Neutrophil (primary cell): ENCODE data around the gene RGP1.

Source experiments
- H3K27ac ChIP-seq: fragments of 200-600 bp; sonication (generic); 2 replicates; pipeline ENCODE4 v1.5.1; 2016; ENCODE audit warnings: mild to moderate bottlenecking, moderate library complexity
- H3K27me3 ChIP-seq: fragments of 200-600 bp; sonication (generic); 2 replicates; pipeline ENCODE4 v1.6.0; 2016; ENCODE audit warnings: mild to moderate bottlenecking
- H3K36me3 ChIP-seq: fragments of 200-600 bp; sonication (generic); 2 replicates; pipeline ENCODE4 v1.5.1; 2017
- H3K4me1 ChIP-seq, 2 experiments: fragments of 200-600 bp in 1 of 2; sonication (generic) in 1 of 2; 1 replicate in 1 of 2; 2 replicates in 1 of 2; pipeline versions ENCODE4 v1.5.1 to v1.6.1; 2013 to 2016; ENCODE audit warnings: low read depth in 1 of 2, low read length in 1 of 2, mild to moderate bottlenecking in 1 of 2, moderate library complexity in 1 of 2; ENCODE audit not compliant: control insufficient read depth in 1 of 2, insufficient read depth in 1 of 2
- H3K4me3 ChIP-seq, 2 experiments: fragments of 200-600 bp in 1 of 2; sonication (generic) in 1 of 2; 1 replicate in 1 of 2; 2 replicates in 1 of 2; pipeline ENCODE4 v1.5.1; 2013 to 2016; ENCODE audit warnings: low read depth in 1 of 2, low read length in 1 of 2, mild to moderate bottlenecking in 1 of 2, moderate library complexity in 1 of 2
- H3K9me3 ChIP-seq: fragments of 200-600 bp; sonication (generic); 2 replicates; pipeline ENCODE4 v1.5.1; 2016
- CTCF ChIP-seq: fragments of 200-600 bp; sonication (generic); IDR thresholded peaks from 2 replicates; pipeline ENCODE4 v1.5.1; 2016; ENCODE audit warnings: antibody characterized with exemption

The RGP1 gene

GRCh38 chr9:35757892-35758275 lies 8.8 kb downstream of the RGP1 start:
- H3K27ac ChIP-seq = no peak overlapping the region
- H3K27me3 ChIP-seq = no peaks in the 10 kb centered on the region
- H3K36me3 ChIP-seq = peaks cover 25% of the 10 kb centered on the region
- H3K4me1 ChIP-seq = peaks cover 15 to 21% of the 10 kb centered on the region in 2 experiments
- H3K9me3 ChIP-seq = no peaks in the 10 kb centered on the region
- peak overlapping the region in 1 of 2 experiments; percentile 76 for H3K4me3 ChIP-seq
- no peak for TF ChIP-seq CTCF

- H3K9me3 ChIP-seq = no peaks in the 10 kb centered on the region
- H3K27me3 ChIP-seq = no peaks in the 10 kb centered on the region
- H3K4me3 ChIP-seq = no peak overlapping the region
- TF ChIP-seq CTCF = no peak
- H3K4me1 ChIP-seq = peaks cover 15 to 21% of the 10 kb centered on the region in 2 experiments
- no peak overlapping the region for H3K27ac ChIP-seq
- H3K36me3 ChIP-seq = peaks cover 18% of the 10 kb centered on the region
These were observed 9.5 kb downstream of the RGP1 start for GRCh38 chr9:35758475-35759050.

- Histone ChIP-seq H3K4me3 (no peak overlapping the region), H3K4me1 (peaks cover 15 to 21% of the 10 kb centered on the region in 2 experiments), H3K27me3 (no peaks in the 10 kb centered on the region), H3K27ac (no peak overlapping the region), H3K9me3 (no peaks in the 10 kb centered on the region), H3K36me3 (peaks cover 5% of the 10 kb centered on the region)
- no peak for TF ChIP-seq CTCF
These were observed 10.7 kb downstream of the RGP1 start for GRCh38 chr9:35759795-35760194.

GRCh38 chr9:35760651-35761050 lies 11.6 kb downstream of the RGP1 start:
- Histone ChIP-seq H3K27ac (no peak overlapping the region), H3K4me1 (peaks cover 15 to 21% of the 10 kb centered on the region in 2 experiments), H3K36me3 (no peaks in the 10 kb centered on the region), H3K4me3 (no peak overlapping the region), H3K9me3 (no peaks in the 10 kb centered on the region), H3K27me3 (no peaks in the 10 kb centered on the region)
- TF ChIP-seq CTCF = no peak

- no peaks in the 10 kb centered on the region for H3K9me3 ChIP-seq
- H3K4me1 ChIP-seq = peaks cover 0 to 8% of the 10 kb centered on the region in 2 experiments
- no peak for TF ChIP-seq CTCF
- H3K27me3 ChIP-seq = no peaks in the 10 kb centered on the region
- H3K4me3 ChIP-seq = no peak overlapping the region
- no peak overlapping the region for H3K27ac ChIP-seq
- H3K36me3 ChIP-seq = no peaks in the 10 kb centered on the region
These were observed 14.1 kb downstream of the RGP1 start for GRCh38 chr9:35763181-35763580.

- no peak overlapping the region for H3K27ac ChIP-seq
- H3K36me3 ChIP-seq = no peaks in the 10 kb centered on the region
- H3K9me3 ChIP-seq = no peaks in the 10 kb centered on the region
- H3K4me1 ChIP-seq = peaks cover 0 to 2% of the 10 kb centered on the region in 2 experiments
- H3K4me3 ChIP-seq = no peak overlapping the region
- no peak for TF ChIP-seq CTCF
- H3K27me3 ChIP-seq = no peaks in the 10 kb centered on the region
These were observed 14.7 kb downstream of the RGP1 start for GRCh38 chr9:35763803-35764202.
